Measurements from ENCODE around the gene RECQL5. TPM values are rescaled to one million over a fixed set of nuclear protein-coding genes. Genes with fewer than 3 reads are reported as not detected.

The RECQL5 gene
- total and polyA plus RNA-seq, 2 of the 8 experiments (the other 6 are each of a cell fraction or from before 2014, with no cell fraction given): 15.1 to 41.1 TPM

DNA sequence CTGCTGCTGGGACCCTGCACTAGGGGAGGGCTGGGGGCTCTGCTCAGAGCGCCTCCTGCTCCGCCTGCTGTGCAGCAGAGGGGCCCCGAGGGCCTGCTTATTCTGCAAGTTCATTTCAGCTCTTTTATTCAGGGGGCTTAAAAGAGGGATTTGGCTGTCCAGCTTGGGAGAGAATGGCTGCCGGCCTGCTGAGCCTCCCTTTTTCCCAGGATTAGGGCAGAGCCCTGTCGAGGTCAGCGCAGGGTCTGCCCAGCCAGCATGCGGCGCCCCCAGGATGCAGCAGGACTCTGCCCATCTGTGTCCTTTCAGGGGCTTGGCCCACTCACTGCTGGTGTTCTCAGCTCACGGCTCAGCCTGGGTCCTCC is 32.6 kb downstream of the RECQL5 start:
- no peak overlapping the region for H4K8ac ChIP-seq (ENCODE audit: extremely low read depth, insufficient read depth, low read length)
- H4K5ac ChIP-seq (ENCODE audit: insufficient read length, low read depth, low read length): no peak overlapping the region
- peaks cover 5 to 20% of the 10 kb centered on the region in 2 experiments for H4K20me1 ChIP-seq (replicated peaks in 1 of 2; ENCODE audit: control insufficient read depth in 1 of 2, insufficient read depth in 2 of 2, low read length in 2 of 2)
- no peak overlapping the region for H2BK5ac ChIP-seq (ENCODE audit: low read depth, low read length)
- H3K4ac ChIP-seq (replicated peaks; ENCODE audit: insufficient read length, low read depth, low read length): no peak overlapping the region
- H2AK5ac ChIP-seq (ENCODE audit: low read depth, low read length): no peak overlapping the region
- ChIA-PET CTCF (ENCODE audit: partially characterized antibody) (interaction anchor here (0.6 to 59.2 kb wide), 33 partner anchors 10 to 404 kb away, joined by 3 to 2200 read pairs (median 6); partner anchors contain the start of genes RECQL5, SAP30BP, SMIM5 and TSEN54), POLR2A (ENCODE audit: partially characterized antibody) (interaction anchor here (0.8 to 3.4 kb wide), 13 partner anchors 9 to 1196 kb away, joined by 3 to 19 read pairs (median 4); partner anchors contain the start of genes RECQL5 and SAP30BP)
- H2BK12ac ChIP-seq (ENCODE audit: low read depth, low read length): no peak overlapping the region
- peaks cover 0 to 3% (median under 1%) of the 10 kb centered on the region in 4 experiments; a peak in 2 of 8 replicates for H3K36me3 ChIP-seq (ENCODE audit: control insufficient read depth in 2 of 4, insufficient read depth in 4 of 4, low read length in 3 of 4)
- H3K23me2 ChIP-seq (ENCODE audit: low read depth, low read length): no peaks in the 10 kb centered on the region
- H2BK20ac ChIP-seq (ENCODE audit: low read length): no peak overlapping the region
- H3K4me2 ChIP-seq (ENCODE audit: insufficient read depth in 1 of 2, low read depth in 2 of 2, low read length in 2 of 2): peak overlapping the region; percentile 20 to 45; a peak in 2 of 4 replicates
- H3K79me2 ChIP-seq (ENCODE audit: control insufficient read depth in 1 of 2, insufficient read depth in 2 of 2, low read length in 2 of 2): no peaks in the 10 kb centered on the region
- no peak overlapping the region for H2BK120ac ChIP-seq (replicated peaks; ENCODE audit: low read depth, low read length)
- H3K27ac ChIP-seq (ENCODE audit: low read depth, low read length): no peak overlapping the region
- FAIRE-seq (no peak), DNase-seq (ENCODE audit: low read depth in 1 of 2, low spot score in 2 of 2) (no peak)
- H3K23ac ChIP-seq (ENCODE audit: insufficient read length): no peak overlapping the region
- H3K9me3 ChIP-seq (ENCODE audit: insufficient read depth in 2 of 2, low read depth in 1 of 2, low read length in 1 of 2): no peaks in the 10 kb centered on the region
- H3K4me1 ChIP-seq (replicated peaks in 1 of 4; ENCODE audit: control insufficient read depth in 3 of 4, insufficient read depth in 4 of 4, low read length in 3 of 4): peaks cover 0 to 16% (median 11%) of the 10 kb centered on the region in 4 experiments; a peak in 5 of 7 replicates
- H3K18ac ChIP-seq (ENCODE audit: extremely low read depth, low read length): no peak overlapping the region
- no peak overlapping the region; a peak in 2 of 8 replicates for H3K4me3 ChIP-seq (ENCODE audit: extremely low read depth in 1 of 4, insufficient read depth in 2 of 4, low read depth in 3 of 4, low read length in 4 of 4)
- TF ChIP-seq SP1 (IDR thresholded peaks at IDR 0.05; ENCODE audit: low read depth, low read length) (no peak), SAP30 (IDR thresholded peaks at IDR 0.05; ENCODE audit: insufficient read depth, insufficient replicate concordance, low read length) (no peak), TAF7 (optimal IDR thresholded peaks at IDR 0.05; ENCODE audit: borderline replicate concordance, low read depth, low read length) (no peak)
- TF ChIP-seq, protein P1, sequence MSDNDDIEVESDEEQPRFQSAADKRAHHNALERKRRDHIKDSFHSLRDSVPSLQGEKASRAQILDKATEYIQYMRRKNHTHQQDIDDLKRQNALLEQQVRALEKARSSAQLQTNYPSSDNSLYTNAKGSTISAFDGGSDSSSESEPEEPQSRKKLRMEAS (IDR thresholded peaks at IDR 0.05): no peak
- no peaks in the 10 kb centered on the region for H3K27me3 ChIP-seq (replicated peaks in 1 of 4; ENCODE audit: control insufficient read depth in 3 of 4, extremely low read depth in 1 of 4, insufficient read depth in 3 of 4, low read length in 3 of 4)
- no peak overlapping the region for H3K14ac ChIP-seq (ENCODE audit: insufficient read length)
- WGBS, 2 experiments (ENCODE audit: extremely low coverage in 1 of 2, insufficient coverage in 1 of 2, insufficient read length in 1 of 2, insufficient replicate concordance in 2 of 2, low coverage in 1 of 2, low lambda C conversion rate in 2 of 2, missing lambda C conversion rate in 1 of 2): 88% methylated on average over 9 of the region's 9 CpGs; no CpG with 5 or more reads in 1 of the 2 experiments
- no peaks in the 10 kb centered on the region for H3K79me1 ChIP-seq (ENCODE audit: low read depth, low read length)
- no peak overlapping the region for H3K56ac ChIP-seq (replicated peaks; ENCODE audit: insufficient read length, low read depth, low read length)
- H4K91ac ChIP-seq (replicated peaks; ENCODE audit: insufficient read length, low read length): no peak overlapping the region
- no peak overlapping the region for H2AFZ ChIP-seq (ENCODE audit: low read length)
- no peak overlapping the region for H3K9ac ChIP-seq (replicated peaks in 1 of 4; ENCODE audit: extremely low read depth in 1 of 4, low read depth in 3 of 4, low read length in 3 of 4)
- H2BK15ac ChIP-seq (ENCODE audit: low read length): no peak overlapping the region

Data from H1 (cell line).